ENCODE results near the gene FRY.

The FRY gene

GRCh38 chr13:32134241-32135055 is 102.9 kb downstream of the FRY start:
- DNase-seq (ENCODE audit: low read depth), result no peak

DNA sequence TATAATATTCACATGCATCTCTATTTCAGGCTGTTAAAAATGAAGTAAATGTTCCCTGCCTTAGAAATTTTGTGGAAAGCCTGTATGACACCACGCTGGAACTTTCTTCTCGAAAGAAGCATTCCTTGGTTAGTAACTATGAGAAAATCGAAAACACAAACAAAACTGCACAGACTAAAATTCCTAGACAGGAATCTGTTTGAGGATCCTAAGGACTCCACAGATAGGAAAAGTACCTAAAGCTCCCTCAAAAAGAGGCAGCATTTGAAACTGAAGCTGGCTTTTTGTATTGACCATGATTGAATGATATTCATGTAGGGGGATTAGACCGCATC is 103.4 kb downstream of the FRY start:
- no peak for DNase-seq (ENCODE audit: low read depth)

GRCh38 chr13:32135655-32136054 is 104.1 kb downstream of the FRY start:
- no peak for DNase-seq (ENCODE audit: low read depth)

- DNase-seq (ENCODE audit: low read depth), result no peak
Measured at GRCh38 chr13:32136061-32136460, 104.5 kb downstream of the FRY start.

DNA sequence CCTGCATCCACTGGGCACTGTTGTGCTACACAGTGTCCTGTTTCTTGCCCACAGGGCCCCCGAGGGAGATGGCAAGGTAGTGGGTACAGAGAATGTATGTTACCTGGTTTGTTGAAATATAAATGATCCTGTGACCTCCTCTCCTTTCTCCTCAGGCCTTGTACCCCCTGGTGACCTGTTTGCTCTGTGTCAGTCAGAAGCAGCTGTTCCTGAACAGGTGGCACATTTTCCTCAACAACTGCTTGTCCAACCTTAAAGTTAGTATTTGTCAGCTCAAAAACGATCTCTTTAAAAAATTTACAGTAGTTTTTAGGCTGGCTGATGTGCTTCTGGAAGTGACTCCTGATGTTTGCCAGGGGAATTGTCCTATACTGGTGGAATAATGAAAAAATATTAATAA is 105.1 kb downstream of the FRY start:
- DNase-seq (ENCODE audit: low read depth), result no peak

- no peak for DNase-seq (ENCODE audit: low read depth)
Measured at GRCh38 chr13:32139251-32139650, 107.7 kb downstream of the FRY start.

GRCh38 chr13:32140109-32140508 is 108.5 kb downstream of the FRY start:
- no peak for DNase-seq (ENCODE audit: low read depth)

DNA sequence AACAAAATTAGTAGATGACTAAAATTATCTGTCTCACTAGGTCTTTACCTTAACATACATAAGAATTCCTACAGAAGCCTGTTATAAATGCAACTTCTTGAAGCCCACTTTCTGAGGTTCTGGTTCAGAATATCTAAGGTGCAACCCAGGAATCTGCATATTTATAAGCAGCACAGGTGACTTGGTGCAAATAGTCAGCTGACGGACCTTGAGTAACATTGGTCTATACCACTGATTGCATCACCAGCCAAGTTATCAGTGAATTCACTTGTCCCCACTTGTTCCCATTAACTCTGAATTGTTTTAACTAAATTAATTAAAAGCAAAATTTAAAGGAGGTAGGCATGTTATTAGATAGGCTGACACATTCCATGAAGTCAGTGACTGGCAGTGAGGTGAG is 109.9 kb downstream of the FRY start:
- DNase-seq (ENCODE audit: low read depth), result no peak

- no peak for DNase-seq (ENCODE audit: low read depth)
Measured at GRCh38 chr13:32142115-32142514, 110.5 kb downstream of the FRY start.

- no peak for DNase-seq (ENCODE audit: low read depth)
Measured at GRCh38 chr13:32142956-32143375, 111.4 kb downstream of the FRY start.

DNA sequence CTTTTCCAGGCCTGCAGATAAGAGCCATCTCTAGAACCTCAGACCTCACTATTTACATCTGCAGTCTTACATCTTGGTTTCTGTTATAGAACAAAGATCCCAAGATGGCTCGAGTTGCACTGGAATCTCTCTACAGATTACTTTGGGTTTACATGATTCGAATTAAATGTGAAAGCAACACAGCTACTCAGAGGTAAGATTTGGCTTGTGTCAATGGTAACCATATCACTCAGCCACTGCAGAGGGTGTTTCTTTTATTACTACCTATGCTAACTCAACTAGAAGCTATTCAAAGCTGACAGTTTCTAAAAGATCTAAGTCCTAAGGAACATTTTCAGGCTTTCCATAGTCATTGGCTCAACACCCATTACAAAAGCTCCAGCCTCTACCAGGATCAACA is 115.6 kb downstream of the FRY start:
- no peak for DNase-seq (ENCODE audit: low read depth)

GRCh38 chr13:32147976-32148375 is 116.4 kb downstream of the FRY start:
- no peak for DNase-seq (ENCODE audit: low read depth)

DNA sequence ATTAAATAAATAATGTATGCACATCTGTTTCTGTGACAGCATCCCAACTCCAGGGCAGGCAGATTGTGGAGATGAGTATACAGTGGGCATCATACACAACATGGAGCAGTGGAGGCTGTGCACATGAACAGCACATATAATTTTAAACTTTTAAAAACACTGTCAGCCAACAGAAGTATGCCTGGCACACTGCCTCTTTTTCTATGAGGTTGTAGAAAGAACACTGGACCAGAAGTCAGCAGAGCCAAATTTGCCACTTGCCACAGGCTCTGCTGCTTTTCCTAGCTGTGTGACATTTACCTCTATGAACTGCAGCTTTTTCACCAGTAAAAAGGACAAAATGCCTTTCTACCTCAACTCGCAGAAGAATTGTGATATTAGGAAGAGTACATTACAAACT is 118.7 kb downstream of the FRY start:
- DNase-seq (ENCODE audit: low read depth), result no peak

DNA sequence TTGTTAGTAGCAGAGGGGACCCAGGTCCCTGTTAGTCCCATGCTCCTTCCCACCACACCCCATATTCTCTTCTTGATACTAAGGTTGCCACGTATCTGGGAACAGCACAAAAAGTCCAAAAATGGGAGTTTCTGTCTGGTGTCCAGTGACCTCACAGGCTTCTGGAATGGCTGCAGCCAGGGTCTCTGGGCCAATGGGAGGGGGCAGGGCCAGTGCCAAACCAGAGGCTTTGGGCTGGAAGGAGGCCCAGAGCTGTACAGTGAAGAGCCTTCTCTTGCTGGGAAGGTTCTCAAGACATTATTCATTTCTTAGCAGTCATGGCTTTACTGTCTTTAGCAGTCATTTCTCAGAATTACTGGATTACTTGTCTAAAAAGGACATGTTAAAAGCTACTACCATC is 119.2 kb downstream of the FRY start:
- DNase-seq (ENCODE audit: low read depth), result no peak

DNA sequence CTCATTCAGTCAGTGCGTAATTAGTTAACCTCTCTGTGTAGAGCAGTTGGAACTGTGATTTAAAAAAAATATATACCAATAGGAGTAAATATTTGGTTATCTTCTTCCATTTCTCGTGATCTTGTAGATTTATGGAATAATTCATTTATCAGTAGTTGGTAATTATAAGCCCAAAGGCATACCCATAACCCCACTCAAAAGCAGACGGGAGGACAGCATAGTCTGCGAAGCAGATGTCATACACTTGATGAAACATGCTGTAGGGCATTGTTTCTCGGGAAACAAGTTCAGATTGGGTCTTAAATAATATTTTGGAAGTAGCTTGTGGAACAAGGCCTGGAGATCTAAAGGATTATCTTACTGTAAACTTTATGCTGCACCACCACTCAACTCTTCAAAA is 119.7 kb downstream of the FRY start:
- DNase-seq (ENCODE audit: low read depth), result no peak

- DNase-seq (ENCODE audit: low read depth), result no peak
Measured at GRCh38 chr13:32153056-32153455, 121.5 kb downstream of the FRY start.

GRCh38 chr13:32159137-32159869 is 127.7 kb downstream of the FRY start:
- no peak for DNase-seq (ENCODE audit: low read depth)

DNA sequence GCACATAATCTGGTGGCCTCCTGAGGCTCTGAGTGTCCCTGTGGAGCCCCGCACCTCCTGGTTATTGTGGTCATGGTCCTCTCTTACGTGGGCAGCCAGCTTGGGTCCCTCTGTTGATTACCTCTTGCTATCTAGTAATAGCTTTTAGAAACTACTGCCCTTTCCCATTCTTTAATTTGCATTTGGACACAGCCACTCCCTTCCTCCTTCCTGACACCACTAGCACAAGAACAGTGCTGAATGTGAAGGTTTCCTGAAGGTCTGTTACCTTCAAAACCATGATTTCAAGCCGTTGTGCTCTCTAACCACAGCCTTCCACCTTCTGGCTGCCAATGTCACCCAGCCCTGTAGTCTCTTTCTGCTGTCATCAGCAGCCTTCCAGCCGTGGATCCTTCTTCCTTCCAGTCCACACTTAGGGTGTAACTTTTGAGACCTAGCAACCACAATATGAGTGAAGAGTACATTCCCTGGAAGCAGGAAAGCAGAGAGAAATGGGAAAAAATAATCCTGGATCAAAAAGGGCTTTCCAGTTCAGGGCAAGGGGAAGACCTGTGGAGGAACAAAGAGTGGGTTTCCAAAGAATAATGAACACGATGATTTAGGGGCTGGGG is 130.9 kb downstream of the FRY start:
- DNase-seq (ENCODE audit: low read depth), result no peak

DNA sequence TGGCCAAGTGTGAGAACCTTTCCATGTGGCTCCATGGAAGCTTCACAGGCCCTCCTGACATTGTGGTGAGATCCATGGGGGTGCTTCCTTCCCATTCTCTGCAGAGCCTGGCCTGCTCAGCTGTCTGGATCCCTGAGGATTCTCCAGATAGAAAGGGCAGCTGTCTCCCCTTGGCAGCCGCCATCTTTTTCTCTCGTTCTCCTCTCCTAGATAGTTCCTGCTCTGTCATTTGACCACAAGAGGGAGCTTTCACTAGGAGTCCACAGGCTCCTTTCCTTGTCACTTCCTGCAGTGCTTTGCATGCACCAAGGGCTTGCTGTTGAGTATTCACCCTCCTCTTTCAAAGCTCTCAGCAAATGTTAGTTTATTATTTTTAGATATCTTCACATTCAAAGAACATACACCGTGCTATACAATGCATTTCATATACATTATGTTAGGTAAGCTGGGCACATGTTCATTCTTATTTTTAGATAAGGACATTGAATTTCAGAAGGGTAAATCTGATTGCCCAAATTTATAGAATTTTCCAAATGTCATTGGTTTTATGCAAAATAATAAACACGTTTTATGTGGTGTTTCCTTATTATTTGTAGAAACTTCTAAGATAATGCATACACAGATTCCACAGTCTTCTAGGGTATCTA is 133.2 kb downstream of the FRY start:
- DNase-seq (ENCODE audit: low read depth), result peak; percentile 1

- no peak for DNase-seq (ENCODE audit: low read depth)
Measured at GRCh38 chr13:32165796-32166195, 134.2 kb downstream of the FRY start.

DNA sequence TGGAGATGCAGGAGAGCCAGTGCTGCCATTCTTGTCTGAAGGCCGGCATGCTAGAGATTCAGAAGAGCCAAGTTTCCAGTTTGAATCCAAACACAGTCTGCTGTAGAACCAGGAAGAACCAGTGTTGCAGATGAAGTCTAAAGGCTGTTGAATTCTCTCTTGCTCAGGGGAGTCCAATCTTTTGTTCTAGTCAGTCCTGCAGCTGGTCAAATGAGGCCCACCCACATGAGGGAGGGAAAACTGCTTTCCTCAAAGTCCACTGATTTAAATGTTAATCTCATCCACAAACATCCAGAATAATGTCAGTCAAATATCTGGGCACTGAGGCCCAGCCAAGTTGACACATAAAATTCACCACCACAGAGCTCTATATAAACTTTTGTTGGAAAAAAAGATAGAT is 136.6 kb downstream of the FRY start:
- DNase-seq (ENCODE audit: low read depth), result no peak

DNA sequence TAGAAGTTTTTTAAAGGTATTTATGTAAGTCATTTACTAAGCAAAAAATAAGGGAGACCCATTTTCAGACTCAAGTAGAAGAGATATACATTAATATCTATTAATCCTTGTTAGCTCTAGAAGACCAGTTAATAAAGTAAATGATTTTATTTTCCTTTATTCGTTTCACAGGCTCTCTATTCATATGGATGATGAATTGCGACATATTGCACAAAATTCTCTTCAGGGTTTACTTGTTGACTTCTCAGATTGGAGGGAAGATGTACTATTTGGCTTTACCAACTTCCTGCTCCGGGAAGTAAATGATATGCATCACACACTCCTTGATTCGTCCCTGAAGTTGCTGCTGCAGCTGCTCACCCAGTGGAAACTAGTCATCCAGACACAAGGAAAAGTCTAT is 139.3 kb downstream of the FRY start:
- DNase-seq (ENCODE audit: low read depth), result no peak

GRCh38 chr13:32173881-32174280 is 142.3 kb downstream of the FRY start:
- DNase-seq (ENCODE audit: low read depth), result no peak

Measured in activated T-cell treated with anti-CD3 and anti-CD28 coated beads for 48 hours (primary cell).